A673 (cell line): Measurements from ENCODE around the gene ZMYND8.

ENCODE experiments used
- CTCF ChIP-seq: fragments of 300-800, 200-600 bp; sonication (generic); conservative IDR thresholded peaks from 2 replicates; pipeline ENCODE4 v1.5.1; 2017; ENCODE audit warnings: low read depth, mild to moderate bottlenecking, antibody characterized with exemption, low read length, moderate library complexity, mixed read lengths
- EZH2 ChIP-seq: fragments of 200-600 bp; sonication (generic); IDR thresholded peaks from 2 replicates; pipeline ENCODE4 v1.6.1; 2017; ENCODE audit warnings: borderline replicate concordance, low read depth, mild to moderate bottlenecking, mixed read lengths, antibody characterized with exemption, low read length; ENCODE audit not compliant: poor library complexity, severe bottlenecking

GRCh38 chr20:47213966-47214365 is 142.5 kb downstream of the ZMYND8 start:
- TF ChIP-seq CTCF, result no peak
- TF ChIP-seq EZH2, result no peak
